ENCODE results near the gene WIPF1.

DNA sequence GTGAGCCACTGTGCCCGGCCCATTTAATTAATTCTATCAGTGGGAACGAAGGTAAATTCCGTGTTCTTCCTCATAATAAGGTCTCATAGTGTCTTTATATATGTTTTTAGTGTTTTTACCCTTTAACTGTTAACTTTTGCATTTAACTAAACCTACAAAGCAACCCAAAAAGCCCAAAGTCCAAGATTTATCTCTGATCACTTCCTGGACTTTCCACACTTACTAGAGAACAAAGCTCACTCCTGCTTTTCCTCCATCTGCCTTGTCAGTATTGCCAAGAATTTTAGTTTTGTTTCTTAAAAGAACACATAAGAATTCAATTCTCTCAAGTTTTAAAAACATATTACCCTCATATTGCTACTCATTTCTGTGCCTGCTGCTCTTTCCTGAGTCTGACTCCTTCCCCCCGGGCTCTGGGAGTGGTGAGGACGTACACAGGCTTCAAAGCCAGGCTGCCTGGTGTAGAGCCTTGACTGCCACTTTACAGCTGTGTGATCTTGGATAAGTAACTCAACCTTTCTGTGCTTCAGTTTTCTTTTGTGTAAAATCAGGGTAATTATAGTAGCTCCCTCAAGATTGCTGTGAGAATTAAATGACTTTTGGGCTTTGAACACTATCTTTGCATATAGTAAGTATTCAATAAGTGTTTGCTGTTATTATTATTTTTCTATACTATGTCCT lies 85.9 kb downstream of the WIPF1 start:
- TF ChIP-seq MEF2A (IDR thresholded peaks at IDR 0.05; ENCODE audit: borderline replicate concordance, low read depth) (no peak), CTCF (IDR thresholded peaks at IDR 0.05) (no peak)
